HCT116 (cell line): ENCODE results near the gene MLPH. TPM values are rescaled to one million over a fixed set of nuclear protein-coding genes. Genes with fewer than 3 reads are reported as not detected.

Source experiments
- ATAC-seq: fragments of 200-7000 bp; cut with Tn5 transposase; 2 replicates; pipeline ENCODE4 v1.9.1; 2020; ENCODE audit warnings: mild to moderate bottlenecking, moderate library complexity
- BruUV-seq: library from RNA; stranded (reverse); fragments of 400-500 nt; replicated peaks from 2 replicates; lab custom pipeline; 2021; lab: Mats Ljungman, UMichigan
- CTCF ChIA-PET: fragments of 300-600 bp; sonication (Branson Sonifier 250); formaldehyde crosslinking; loops from one replicate; lab custom pipeline; 2021; ENCODE audit warnings: antibody characterized with exemption; lab: Charles Lee
- POLR2A ChIA-PET: fragments of 300-600, 350-600 bp; sonication (Branson Sonifier 250); formaldehyde crosslinking; loops from one replicate; lab custom pipeline; 2021; ENCODE audit warnings: antibody characterized with exemption; lab: Charles Lee
- RAD21 ChIA-PET, 2 experiments: fragments of 300-600 bp; sonication (Branson Sonifier 250); formaldehyde crosslinking; loops; one replicate each; lab custom pipeline; 2023; ENCODE audit warnings: low total read pairs in 2 of 2; ENCODE audit not compliant: uncharacterized antibody in 2 of 2, unreplicated experiment in 2 of 2, low non-redundant PET in 1 of 2; lab: Charles Lee
- DNase-seq: peaks from one replicate; pipeline ENCODE4 v3.0.0-alpha.2; 2010; ENCODE audit warnings: low read depth, low spot score
- H2AFZ ChIP-seq: fragments of 200-600 bp; shearing (Covaris generic), sonication (generic); 2 replicates; pipeline ENCODE4 v1.6.1; 2017; ENCODE audit warnings: low read depth, mixed run types, mixed read lengths, antibody characterized with exemption, low read length; ENCODE audit not compliant: poor library complexity, severe bottlenecking
- H3K27ac ChIP-seq: 2 replicates; pipeline ENCODE4 v1.5.1; 2012; ENCODE audit warnings: low read depth, low read length
- H3K27me3 ChIP-seq: fragments of 200-600 bp; sonication (generic); 2 replicates; pipeline ENCODE4 v1.6.1; 2016; ENCODE audit warnings: mixed run types, low read length, mixed read lengths; ENCODE audit not compliant: insufficient read depth
- H3K36me3 ChIP-seq, 2 experiments: fragments of 200-500 bp in 1 of 2; fragments of 200-600 bp in 1 of 2; sonication (Bioruptor generic) in 1 of 2; sonication (generic) in 1 of 2; 2 replicates each; pipeline versions ENCODE4 v1.5.1 to v1.6.1; 2014 to 2016; ENCODE audit warnings: low read length in 2 of 2, inconsistent platforms in 1 of 2, mixed read lengths in 1 of 2, mixed run types in 1 of 2; ENCODE audit not compliant: insufficient read depth in 2 of 2, control insufficient read depth in 1 of 2
- H3K4me1 ChIP-seq, 2 experiments: fragments of 200-600 bp in 1 of 2; sonication (generic) in 1 of 2; 2 replicates each; pipeline versions ENCODE4 v1.5.1 to v1.6.1; 2012 to 2017; ENCODE audit warnings: low read length in 2 of 2, inconsistent platforms in 1 of 2, mild to moderate bottlenecking in 1 of 2, mixed read lengths in 1 of 2, mixed run types in 1 of 2, moderate library complexity in 1 of 2; ENCODE audit not compliant: insufficient read depth in 2 of 2, control insufficient read depth in 1 of 2
- H3K4me2 ChIP-seq: fragments of 200-600 bp; sonication (generic); 2 replicates; pipeline ENCODE4 v1.6.1; 2017; ENCODE audit warnings: mixed run types, low read length, mixed read lengths
- H3K4me3 ChIP-seq, 2 experiments: fragments of 200-600 bp in 1 of 2; sonication (generic) in 1 of 2; replicated peaks in 1 of 2; 2 replicates each; pipeline ENCODE4 v1.5.1; 2011 to 2016; ENCODE audit warnings: low read length in 2 of 2, control low read depth in 1 of 2, low read depth in 1 of 2, mild to moderate bottlenecking in 1 of 2, mixed read lengths in 1 of 2, mixed run types in 1 of 2
- H3K79me2 ChIP-seq: fragments of 200-600 bp; sonication (generic); 2 replicates; pipeline ENCODE4 v1.6.1; 2017; ENCODE audit warnings: mild to moderate bottlenecking, mixed run types, low read length, moderate library complexity, mixed read lengths; ENCODE audit not compliant: insufficient read depth
- H3K9ac ChIP-seq: fragments of 200-600 bp; sonication (generic); 2 replicates; pipeline ENCODE4 v1.6.1; 2016; ENCODE audit warnings: low read length, mixed read lengths
- H3K9me2 ChIP-seq: fragments of 200-600 bp; sonication (generic), shearing (Covaris generic); 2 replicates; pipeline ENCODE4 v1.6.1; 2017; ENCODE audit warnings: mixed run types, mild to moderate bottlenecking, moderate library complexity; ENCODE audit not compliant: insufficient read depth
- H3K9me3 ChIP-seq, 2 experiments: fragments of 200-500 bp in 1 of 2; fragments of 200-600 bp in 1 of 2; sonication (Bioruptor generic) in 1 of 2; sonication (generic) in 1 of 2; 2 replicates each; pipeline ENCODE4 v1.6.1; 2014 to 2017; ENCODE audit warnings: low read length in 2 of 2, mixed read lengths in 2 of 2, inconsistent platforms in 1 of 2, low read depth in 1 of 2, mild to moderate bottlenecking in 1 of 2, mixed run types in 1 of 2, moderate library complexity in 1 of 2; ENCODE audit not compliant: control insufficient read depth in 1 of 2, insufficient read depth in 1 of 2
- H4K20me1 ChIP-seq: fragments of 200-600 bp; sonication (generic), shearing (Covaris generic); 2 replicates; pipeline ENCODE4 v1.6.1; 2017; ENCODE audit warnings: mixed run types, mild to moderate bottlenecking, moderate library complexity; ENCODE audit not compliant: insufficient read depth
- ATF3 ChIP-seq: IDR thresholded peaks from 2 replicates; pipeline ENCODE4 v1.6.1; 2012
- CEBPB ChIP-seq: IDR thresholded peaks from 2 replicates; pipeline ENCODE4 v1.6.1; 2012; ENCODE audit warnings: low read depth
- CTCF ChIP-seq, 3 experiments: fragments of 200-600 bp in 1 of 3; sonication (generic) in 1 of 3; IDR thresholded peaks in 2 of 3; conservative IDR thresholded peaks in 1 of 3; 2 replicates each; pipeline ENCODE4 v1.5.1; 2012 to 2017; ENCODE audit warnings: low read depth in 2 of 3, low read length in 2 of 3, antibody characterized with exemption in 1 of 3, borderline replicate concordance in 1 of 3, control low read depth in 1 of 3, mild to moderate bottlenecking in 1 of 3, mixed read lengths in 1 of 3, mixed run types in 1 of 3, moderate library complexity in 1 of 3; ENCODE audit not compliant: insufficient read depth in 1 of 3
- EGR1 ChIP-seq: IDR thresholded peaks from 2 replicates; pipeline ENCODE4 v1.6.1; 2012; ENCODE audit warnings: low read depth
- EZH2 ChIP-seq: fragments of 200-600 bp; sonication (generic); IDR thresholded peaks from 2 replicates; pipeline ENCODE4 v1.6.1; 2017; ENCODE audit warnings: antibody characterized with exemption, mixed run types
- POLR2A ChIP-seq: IDR thresholded peaks from 2 replicates; pipeline ENCODE4 v1.7.0; 2011; ENCODE audit warnings: borderline replicate concordance; ENCODE audit not compliant: insufficient read depth, insufficient read length; ENCODE audit errors: extremely low read depth
- RAD21 ChIP-seq: IDR thresholded peaks from 2 replicates; pipeline ENCODE4 v1.6.1; 2012; ENCODE audit warnings: low read depth, mild to moderate bottlenecking
- REST ChIP-seq: IDR thresholded peaks from 2 replicates; pipeline ENCODE4 v1.6.1; 2012; ENCODE audit warnings: low read depth
- ZBTB33 ChIP-seq: IDR thresholded peaks from 2 replicates; pipeline ENCODE4 v1.6.1; 2011; ENCODE audit warnings: mild to moderate bottlenecking, low read length, moderate library complexity; ENCODE audit not compliant: insufficient replicate concordance; ENCODE audit errors: extremely low read depth
- ZFX ChIP-seq: fragments of 450-650 bp; IDR thresholded peaks from 2 replicates; pipeline ENCODE4 v1.6.1; 2017
- intact Hi-C: fragments of 100-400 bp; cut with micrococcal nuclease; formaldehyde crosslinking; loops from 2 replicates; pipeline ENCODE4 v1.10.0; 2022
- total RNA-seq: library from RNA; stranded (reverse); gene quantifications from one replicate; pipeline ENCODE4 v1.2.1, GENCODE V29; 2021; ENCODE audit not compliant: unreplicated experiment

The MLPH gene
- total RNA-seq, 1 experiment from 2014 or later, result 81.4 TPM

- H3K4me1 ChIP-seq, result peaks cover 0 to 9% of the 10 kb centered on the region in 2 experiments; a peak in 2 of 4 replicates
Observed at GRCh38 chr2:237510502-237511217, 23.6 kb downstream of the MLPH start.

More at GRCh38 chr2:237510502-237511217, 23.6 kb downstream of the MLPH start:
- peaks cover 9 to 47% of the 10 kb centered on the region in 2 experiments; a peak in 3 of 4 replicates for H3K36me3 ChIP-seq
- H2AFZ ChIP-seq, result no peak overlapping the region
- POLR2A ChIA-PET, result no interaction called here
- H4K20me1 ChIP-seq, result peaks cover 9% of the 10 kb centered on the region; the same call in 1 of the 2 replicates
- H3K79me2 ChIP-seq, result peaks cover 25% of the 10 kb centered on the region
- CTCF ChIA-PET, result interaction anchor here (1.4 to 2.5 kb wide), 3 partner anchors 9 to 89 kb away, joined by 4 to 25 read pairs (median 15); no protein-coding TSS in a partner anchor
- no peak overlapping the region for H3K27ac ChIP-seq
- no peak overlapping the region for H3K9ac ChIP-seq
- intact Hi-C loops, result loop anchor here (10.0 kb wide), 1 partner anchor 234 kb away; no protein-coding TSS in a partner anchor
- H3K4me3 ChIP-seq, result no peak overlapping the region
- no peaks in the 10 kb centered on the region for H3K27me3 ChIP-seq
- no peaks in the 10 kb centered on the region for H3K9me3 ChIP-seq
- RAD21 ChIA-PET, result no interaction called here
- no peak for DNase-seq
- H3K9me2 ChIP-seq, result no peaks in the 10 kb centered on the region
- TF ChIP-seq REST (no peak), CEBPB (no peak), ZBTB33 (no peak), EZH2 (no peak), POLR2A (no peak), CTCF (IDR thresholded peaks at IDR 0.05 in 2 of 3, conservative IDR thresholded peaks at IDR 0.05 in 1 of 3; ENCODE audit: borderline replicate concordance in 1 of 3, insufficient read depth in 1 of 3, low read depth in 2 of 3, low read length in 2 of 3) (no peak), RAD21 (no peak), EGR1 (no peak), ZFX (no peak), ATF3 (no peak)
- TF ChIP-seq, all 23 proteins: peak for 0
- no peak for ATAC-seq
- H3K4me2 ChIP-seq, result no peak overlapping the region
- BruUV-seq, result no TSS peak
